Measurements from ENCODE around the gene CD300C.

CD300C gene

GRCh38 chr17:74531231-74531761 lies 14.6 kb downstream of the CD300C start, which contains the start of gene CD300LB:
Gene CD300LB (minus strand): TSS chr17:74531475. CDS start chr17:74531350, 125 bp downstream.
- H3K23ac ChIP-seq (ENCODE audit: low read length in 2 of 2), result no peak within 1 kb of the TSS
- H2BK120ac ChIP-seq (ENCODE audit: low read depth, low read length), result no peak within 1 kb of the TSS
- H2AFZ ChIP-seq (ENCODE audit: low read depth, low read length), result no peak within 1 kb of the TSS
- no peak within 1 kb of the TSS for H2BK5ac ChIP-seq (ENCODE audit: low read depth, low read length, poor library complexity, severe bottlenecking)
- H3K14ac ChIP-seq (ENCODE audit: low read length in 2 of 2), result no peak within 1 kb of the TSS
- no peak within 1 kb of the TSS for H2BK12ac ChIP-seq (ENCODE audit: low read length in 2 of 2)
- H3K36me3 ChIP-seq (ENCODE audit: control insufficient read depth in 1 of 2, insufficient read depth in 2 of 2, low read depth in 1 of 2, low read length in 2 of 2), result no peaks in the 10 kb centered on the region
- H2BK15ac ChIP-seq (ENCODE audit: low read depth, poor library complexity, severe bottlenecking), result no peak within 1 kb of the TSS
- no peak for DNase-seq
- no peak within 1 kb of the TSS for H4K91ac ChIP-seq (ENCODE audit: low read length)
- H3K4me1 ChIP-seq (ENCODE audit: control insufficient read depth, insufficient read depth, low read depth, low read length), result no peaks in the 10 kb centered on the region
- H3K9me3 ChIP-seq (ENCODE audit: control insufficient read depth, low read length), result peaks cover 5% of the 10 kb centered on the region
- WGBS, result 69% methylated on average over 9 of the region's 10 CpGs
- no peak within 1 kb of the TSS for H3K9ac ChIP-seq (ENCODE audit: low read length)
- no peak within 1 kb of the TSS for H3K4me3 ChIP-seq (ENCODE audit: insufficient read depth in 1 of 2, low read depth in 1 of 2, low read length in 2 of 2)
- H2AK5ac ChIP-seq (ENCODE audit: low read length, severe bottlenecking), result no peak within 1 kb of the TSS
- no peak within 1 kb of the TSS for H3K4me2 ChIP-seq (ENCODE audit: low read length, poor library complexity, severe bottlenecking)
- H3K18ac ChIP-seq (ENCODE audit: low read depth in 1 of 2, low read length in 2 of 2), result no peak within 1 kb of the TSS
- H4K8ac ChIP-seq (ENCODE audit: low read length), result no peak within 1 kb of the TSS
- peaks cover 0 to 41% of the 10 kb centered on the region in 2 experiments for H3K27me3 ChIP-seq (ENCODE audit: control insufficient read depth in 1 of 2, insufficient read depth in 1 of 2, low read length in 2 of 2)
- no peak within 1 kb of the TSS for H3K4ac ChIP-seq (ENCODE audit: low read depth in 1 of 2, low read length in 2 of 2)
- H3K79me1 ChIP-seq (replicated peaks; ENCODE audit: low read length, poor library complexity, severe bottlenecking), result no peaks in the 10 kb centered on the region
- H3K27ac ChIP-seq (ENCODE audit: low read length, poor library complexity, severe bottlenecking), result no peak within 1 kb of the TSS

GRCh38 chr17:74530831-74531150 lies 15.1 kb downstream of the CD300C start:
- H2BK15ac ChIP-seq (ENCODE audit: low read depth, poor library complexity, severe bottlenecking), result no peak overlapping the region
- no peak overlapping the region for H3K14ac ChIP-seq (ENCODE audit: low read length in 2 of 2)
- no peak overlapping the region for H3K18ac ChIP-seq (ENCODE audit: low read depth in 1 of 2, low read length in 2 of 2)
- no peak for DNase-seq
- no peak overlapping the region for H4K91ac ChIP-seq (ENCODE audit: low read length)
- H2BK5ac ChIP-seq (ENCODE audit: low read depth, low read length, poor library complexity, severe bottlenecking), result no peak overlapping the region
- no peaks in the 10 kb centered on the region for H3K79me1 ChIP-seq (replicated peaks; ENCODE audit: low read length, poor library complexity, severe bottlenecking)
- H3K4ac ChIP-seq (ENCODE audit: low read depth in 1 of 2, low read length in 2 of 2), result no peak overlapping the region
- H3K9me3 ChIP-seq (ENCODE audit: control insufficient read depth, low read length), result peaks cover 5% of the 10 kb centered on the region
- no peak overlapping the region for H2AFZ ChIP-seq (ENCODE audit: low read depth, low read length)
- H3K4me3 ChIP-seq (ENCODE audit: insufficient read depth in 1 of 2, low read depth in 1 of 2, low read length in 2 of 2), result no peak overlapping the region
- no peak overlapping the region for H2BK120ac ChIP-seq (ENCODE audit: low read depth, low read length)
- H3K36me3 ChIP-seq (ENCODE audit: control insufficient read depth in 1 of 2, insufficient read depth in 2 of 2, low read depth in 1 of 2, low read length in 2 of 2), result no peaks in the 10 kb centered on the region
- H3K27ac ChIP-seq (ENCODE audit: low read length, poor library complexity, severe bottlenecking), result no peak overlapping the region
- H2AK5ac ChIP-seq (ENCODE audit: low read length, severe bottlenecking), result no peak overlapping the region
- H3K27me3 ChIP-seq (ENCODE audit: control insufficient read depth in 1 of 2, insufficient read depth in 1 of 2, low read length in 2 of 2), result peaks cover 0 to 38% of the 10 kb centered on the region in 2 experiments
- H2BK12ac ChIP-seq (ENCODE audit: low read length in 2 of 2), result no peak overlapping the region
- 60% methylated on average over 5 of the region's 5 CpGs for WGBS
- H3K4me1 ChIP-seq (ENCODE audit: control insufficient read depth, insufficient read depth, low read depth, low read length), result no peaks in the 10 kb centered on the region
- H3K23ac ChIP-seq (ENCODE audit: low read length in 2 of 2), result no peak overlapping the region
- H3K9ac ChIP-seq (ENCODE audit: low read length), result no peak overlapping the region
- no peak overlapping the region for H4K8ac ChIP-seq (ENCODE audit: low read length)
- H3K4me2 ChIP-seq (ENCODE audit: low read length, poor library complexity, severe bottlenecking), result no peak overlapping the region

GRCh38 chr17:74529243-74529642 lies 16.7 kb downstream of the CD300C start:
- Histone ChIP-seq H2AK5ac (ENCODE audit: low read length, severe bottlenecking) (no peak overlapping the region), H3K18ac (ENCODE audit: low read depth in 1 of 2, low read length in 2 of 2) (no peak overlapping the region), H2BK120ac (ENCODE audit: low read depth, low read length) (no peak overlapping the region), H3K4me2 (ENCODE audit: low read length, poor library complexity, severe bottlenecking) (no peak overlapping the region), H3K9ac (ENCODE audit: low read length) (no peak overlapping the region), H3K4me1 (ENCODE audit: control insufficient read depth, insufficient read depth, low read depth, low read length) (no peaks in the 10 kb centered on the region), H3K27ac (ENCODE audit: low read length, poor library complexity, severe bottlenecking) (no peak overlapping the region), H4K8ac (ENCODE audit: low read length) (no peak overlapping the region), H3K27me3 (ENCODE audit: control insufficient read depth in 1 of 2, insufficient read depth in 1 of 2, low read length in 2 of 2) (peaks cover 0 to 36% of the 10 kb centered on the region in 2 experiments), H3K9me3 (ENCODE audit: control insufficient read depth, low read length) (peaks cover 5% of the 10 kb centered on the region), H4K91ac (ENCODE audit: low read length) (no peak overlapping the region), H2BK12ac (ENCODE audit: low read length in 2 of 2) (no peak overlapping the region), H3K4me3 (ENCODE audit: insufficient read depth in 1 of 2, low read depth in 1 of 2, low read length in 2 of 2) (no peak overlapping the region), H3K4ac (ENCODE audit: low read depth in 1 of 2, low read length in 2 of 2) (no peak overlapping the region), H3K14ac (ENCODE audit: low read length in 2 of 2) (no peak overlapping the region), H3K36me3 (ENCODE audit: control insufficient read depth in 1 of 2, insufficient read depth in 2 of 2, low read depth in 1 of 2, low read length in 2 of 2) (no peaks in the 10 kb centered on the region), H2BK5ac (ENCODE audit: low read depth, low read length, poor library complexity, severe bottlenecking) (no peak overlapping the region), H2BK15ac (ENCODE audit: low read depth, poor library complexity, severe bottlenecking) (no peak overlapping the region), H2AFZ (ENCODE audit: low read depth, low read length) (no peak overlapping the region), H3K23ac (ENCODE audit: low read length in 2 of 2) (no peak overlapping the region), H3K79me1 (replicated peaks; ENCODE audit: low read length, poor library complexity, severe bottlenecking) (no peaks in the 10 kb centered on the region)
- no peak for DNase-seq
- 81% methylated on average over 5 of the region's 5 CpGs for WGBS

- Histone ChIP-seq H3K18ac (ENCODE audit: low read depth in 1 of 2, low read length in 2 of 2) (no peak overlapping the region), H3K14ac (ENCODE audit: low read length in 2 of 2) (no peak overlapping the region), H2AK5ac (ENCODE audit: low read length, severe bottlenecking) (no peak overlapping the region), H4K8ac (ENCODE audit: low read length) (no peak overlapping the region), H2BK120ac (ENCODE audit: low read depth, low read length) (no peak overlapping the region), H3K27ac (ENCODE audit: low read length, poor library complexity, severe bottlenecking) (no peak overlapping the region), H2BK5ac (ENCODE audit: low read depth, low read length, poor library complexity, severe bottlenecking) (no peak overlapping the region), H3K4me1 (ENCODE audit: control insufficient read depth, insufficient read depth, low read depth, low read length) (no peaks in the 10 kb centered on the region), H3K4me3 (ENCODE audit: insufficient read depth in 1 of 2, low read depth in 1 of 2, low read length in 2 of 2) (no peak overlapping the region), H3K9ac (ENCODE audit: low read length) (no peak overlapping the region), H3K36me3 (ENCODE audit: control insufficient read depth in 1 of 2, insufficient read depth in 2 of 2, low read depth in 1 of 2, low read length in 2 of 2) (no peaks in the 10 kb centered on the region), H3K23ac (ENCODE audit: low read length in 2 of 2) (no peak overlapping the region), H3K79me1 (replicated peaks; ENCODE audit: low read length, poor library complexity, severe bottlenecking) (no peaks in the 10 kb centered on the region), H2BK12ac (ENCODE audit: low read length in 2 of 2) (no peak overlapping the region), H3K4ac (ENCODE audit: low read depth in 1 of 2, low read length in 2 of 2) (no peak overlapping the region), H3K9me3 (ENCODE audit: control insufficient read depth, low read length) (peaks cover 5% of the 10 kb centered on the region), H2BK15ac (ENCODE audit: low read depth, poor library complexity, severe bottlenecking) (no peak overlapping the region), H3K27me3 (ENCODE audit: control insufficient read depth in 1 of 2, insufficient read depth in 1 of 2, low read length in 2 of 2) (peaks cover 0 to 41% of the 10 kb centered on the region in 2 experiments), H4K91ac (ENCODE audit: low read length) (no peak overlapping the region), H2AFZ (ENCODE audit: low read depth, low read length) (no peak overlapping the region), H3K4me2 (ENCODE audit: low read length, poor library complexity, severe bottlenecking) (no peak overlapping the region)
- no peak for DNase-seq
- WGBS, result 84% methylated on average over 6 of the region's 8 CpGs
These were observed 17.3 kb downstream of the CD300C start for GRCh38 chr17:74528491-74529199.
